Measurements from ENCODE around the gene CCDC27.
"Not testable (repeated sequence)": the region's sequence is repeated elsewhere in the genome, so short reads cannot be mapped to it uniquely, and the experiment has no call there.

Gene CCDC27

GRCh38 chr1:3712573-3713535 is 39.4 kb upstream of the CCDC27 start:
- Mint-ChIP-seq H3K9me3 (no peaks in the 10 kb centered on the region), H3K27ac (no peak overlapping the region), H3K36me3 (ENCODE audit: low read depth) (no peaks in the 10 kb centered on the region), H3K4me3 (no peak overlapping the region), H3K27me3 (ENCODE audit: low read depth) (no peaks in the 10 kb centered on the region), H3K4me1 (ENCODE audit: low read depth) (no peaks in the 10 kb centered on the region)
- no peak for DNase-seq (ENCODE audit: low spot score)

DNA sequence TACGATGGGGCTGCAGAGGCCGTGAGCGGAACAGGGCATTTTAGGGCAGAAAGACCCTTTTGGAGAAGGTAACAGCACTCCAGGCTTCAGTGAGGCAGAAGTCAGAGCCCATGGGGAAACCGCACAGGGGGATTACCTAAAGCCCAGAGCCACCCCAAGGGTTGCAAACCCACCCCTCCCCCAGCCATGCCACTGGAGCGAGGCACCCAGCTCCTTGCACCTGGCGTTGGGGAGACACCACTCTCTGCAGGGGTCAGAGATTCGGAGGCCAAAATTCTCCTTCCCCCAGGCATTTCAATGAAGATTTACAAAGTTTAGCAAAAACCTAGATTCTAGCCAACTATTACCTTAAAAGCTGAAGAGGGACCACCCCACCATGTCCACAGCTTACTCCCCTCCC is 38.4 kb upstream of the CCDC27 start:
- no peaks in the 10 kb centered on the region for H3K4me1 Mint-ChIP-seq (ENCODE audit: low read depth)
- H3K9me3 Mint-ChIP-seq, result no peaks in the 10 kb centered on the region
- no peaks in the 10 kb centered on the region for H3K36me3 Mint-ChIP-seq (ENCODE audit: low read depth)
- no peak overlapping the region for H3K27ac Mint-ChIP-seq
- DNase-seq (ENCODE audit: low spot score), result no peak
- H3K27me3 Mint-ChIP-seq (ENCODE audit: low read depth), result no peaks in the 10 kb centered on the region
- no peak overlapping the region for H3K4me3 Mint-ChIP-seq

GRCh38 chr1:3714284-3714741 is 37.9 kb upstream of the CCDC27 start:
- Mint-ChIP-seq H3K4me3 (no peak overlapping the region), H3K36me3 (ENCODE audit: low read depth) (no peaks in the 10 kb centered on the region), H3K4me1 (ENCODE audit: low read depth) (no peaks in the 10 kb centered on the region), H3K27ac (no peak overlapping the region), H3K9me3 (no peaks in the 10 kb centered on the region), H3K27me3 (ENCODE audit: low read depth) (no peaks in the 10 kb centered on the region)
- no peak for DNase-seq (ENCODE audit: low spot score)

- Mint-ChIP-seq H3K4me1 (ENCODE audit: low read depth) (no peaks in the 10 kb centered on the region), H3K36me3 (ENCODE audit: low read depth) (no peaks in the 10 kb centered on the region)
Observed at GRCh38 chr1:3714814-3715213, 37.4 kb upstream of the CCDC27 start.

DNA sequence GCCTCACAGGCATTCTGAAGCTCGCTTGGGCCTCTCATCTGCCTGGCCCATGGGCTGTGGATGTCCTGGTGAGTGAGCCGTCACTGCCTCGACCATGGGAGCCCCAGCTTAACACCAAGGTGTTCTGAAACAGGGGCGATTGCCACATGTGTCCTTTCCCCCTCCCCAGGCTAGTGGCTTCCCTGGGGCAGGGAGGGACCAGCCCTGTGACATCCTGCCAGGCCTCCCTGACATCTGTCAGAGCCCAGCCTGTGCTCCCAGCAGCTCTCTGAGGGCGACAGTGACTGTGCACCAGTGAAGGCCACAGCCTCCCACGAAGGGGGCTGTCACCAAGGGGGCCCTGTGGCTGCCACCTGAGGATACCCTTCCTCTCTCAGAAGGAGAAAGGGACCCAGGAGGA is 35.9 kb upstream of the CCDC27 start:
- Mint-ChIP-seq H3K4me3 (no peak overlapping the region), H3K36me3 (ENCODE audit: low read depth) (no peaks in the 10 kb centered on the region), H3K27ac (no peak overlapping the region), H3K9me3 (no peaks in the 10 kb centered on the region), H3K4me1 (ENCODE audit: low read depth) (peaks cover 1% of the 10 kb centered on the region), H3K27me3 (ENCODE audit: low read depth) (no peaks in the 10 kb centered on the region)
- no peak for DNase-seq (ENCODE audit: low spot score)

More at GRCh38 chr1:3714814-3715213, 37.4 kb upstream of the CCDC27 start:
- Mint-ChIP-seq H3K4me3 (no peak overlapping the region), H3K9me3 (no peaks in the 10 kb centered on the region), H3K27ac (no peak overlapping the region), H3K27me3 (ENCODE audit: low read depth) (no peaks in the 10 kb centered on the region)
- no peak for DNase-seq (ENCODE audit: low spot score)

GRCh38 chr1:3717041-3717714 is 35.1 kb upstream of the CCDC27 start:
- Mint-ChIP-seq H3K9me3 (no peaks in the 10 kb centered on the region), H3K27me3 (ENCODE audit: low read depth) (no peaks in the 10 kb centered on the region), H3K4me1 (ENCODE audit: low read depth) (peaks cover 1% of the 10 kb centered on the region), H3K4me3 (no peak overlapping the region), H3K27ac (no peak overlapping the region), H3K36me3 (ENCODE audit: low read depth) (no peaks in the 10 kb centered on the region)
- DNase-seq (ENCODE audit: low spot score), result no peak

DNA sequence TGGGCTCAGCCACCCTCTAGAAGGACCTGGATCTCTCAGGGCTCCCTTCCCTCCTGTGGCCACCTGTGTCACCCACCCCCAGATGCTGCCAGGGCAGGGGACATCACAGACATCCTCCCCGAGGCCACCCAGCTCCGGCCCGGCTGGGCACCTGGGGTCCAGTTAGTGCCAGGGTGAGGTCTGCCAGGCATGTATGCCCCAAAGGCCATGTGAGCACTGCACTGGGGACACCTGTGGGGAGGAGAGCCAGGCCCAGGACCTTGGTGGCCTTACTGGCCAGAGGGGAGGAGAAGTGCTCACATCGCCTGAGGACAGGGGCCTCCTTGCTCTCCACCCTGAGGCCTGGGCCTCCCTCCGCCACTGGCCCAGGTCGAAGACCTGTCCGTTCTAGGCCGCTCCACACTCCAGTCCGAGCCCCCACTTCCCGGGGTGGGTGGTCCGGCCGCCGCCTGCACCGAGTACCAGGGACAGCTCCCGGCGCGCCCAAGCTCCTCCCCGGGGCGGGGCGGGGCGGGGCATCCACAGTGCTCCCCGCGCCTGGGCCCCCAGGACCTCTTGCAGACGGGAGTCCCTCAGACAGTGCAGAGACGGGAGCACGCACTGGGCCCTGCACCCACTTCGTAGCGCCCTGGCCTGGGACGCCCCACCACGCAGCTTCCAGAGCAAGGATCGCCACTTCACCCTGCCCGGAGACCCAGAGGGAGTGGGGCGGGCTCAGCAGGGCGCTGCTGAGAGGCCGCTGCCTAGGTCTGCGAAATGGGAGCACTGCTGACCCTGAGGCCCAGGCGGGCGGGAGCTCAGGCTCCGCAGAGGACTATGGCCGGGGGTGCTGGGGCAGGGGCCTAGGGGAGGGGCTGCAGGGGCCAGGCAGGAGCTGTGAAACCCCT is 34.3 kb upstream of the CCDC27 start:
- peak; percentile 13 for DNase-seq (ENCODE audit: low spot score)
- Mint-ChIP-seq H3K27ac (no peak overlapping the region), H3K27me3 (ENCODE audit: low read depth) (no peaks in the 10 kb centered on the region), H3K36me3 (ENCODE audit: low read depth) (no peaks in the 10 kb centered on the region), H3K9me3 (no peaks in the 10 kb centered on the region), H3K4me3 (no peak overlapping the region), H3K4me1 (ENCODE audit: low read depth) (peaks cover 1% of the 10 kb centered on the region)

DNA sequence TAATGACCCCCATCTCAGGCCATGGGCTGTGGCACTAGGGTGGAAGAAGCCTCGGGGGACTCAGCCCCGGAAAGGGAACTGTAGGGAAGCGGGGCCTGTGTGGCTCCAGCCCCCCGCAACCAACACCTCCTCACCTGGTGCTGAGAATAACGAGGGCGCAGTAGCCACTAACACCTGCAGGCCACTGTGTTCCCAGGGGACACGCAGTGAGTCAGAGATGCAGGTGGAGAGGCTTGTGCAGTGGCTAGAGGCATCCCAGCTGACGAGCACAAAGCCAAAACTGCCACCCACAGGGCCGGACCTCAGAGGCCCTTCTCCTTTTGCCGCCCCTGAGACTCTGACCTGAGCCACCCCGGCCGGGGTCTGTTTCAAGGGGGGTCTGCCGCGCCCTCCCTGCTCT is 33.5 kb upstream of the CCDC27 start:
- Mint-ChIP-seq H3K4me1 (ENCODE audit: low read depth) (peaks cover 1% of the 10 kb centered on the region), H3K36me3 (ENCODE audit: low read depth) (no peaks in the 10 kb centered on the region), H3K27ac (no peak overlapping the region), H3K27me3 (ENCODE audit: low read depth) (no peaks in the 10 kb centered on the region), H3K9me3 (no peaks in the 10 kb centered on the region), H3K4me3 (no peak overlapping the region)
- DNase-seq (ENCODE audit: low spot score), result no peak

DNA sequence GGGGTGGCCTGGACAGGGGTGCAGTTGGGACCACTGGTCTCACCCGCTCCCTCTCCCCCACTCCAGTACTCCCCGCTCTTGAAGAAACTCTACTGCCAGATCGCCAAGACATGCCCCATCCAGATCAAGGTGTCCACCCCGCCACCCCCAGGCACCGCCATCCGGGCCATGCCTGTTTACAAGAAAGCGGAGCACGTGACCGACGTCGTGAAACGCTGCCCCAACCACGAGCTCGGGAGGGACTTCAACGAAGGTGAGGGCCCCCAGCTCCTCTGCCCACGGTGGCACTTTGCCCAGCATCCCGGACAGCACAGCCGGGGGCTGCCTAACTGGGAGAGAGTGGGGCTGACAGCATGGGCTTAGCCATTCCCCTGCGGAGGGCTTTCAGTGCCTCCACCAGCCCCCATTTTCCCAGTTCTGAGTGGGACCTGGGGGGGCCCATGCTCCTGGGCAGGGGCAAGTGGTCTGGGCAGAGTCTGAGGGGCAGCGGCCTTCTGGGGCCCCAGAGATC is 30.2 kb upstream of the CCDC27 start:
- Mint-ChIP-seq H3K4me3 (no peak overlapping the region), H3K27ac (no peak overlapping the region), H3K27me3 (ENCODE audit: low read depth) (no peaks in the 10 kb centered on the region), H3K36me3 (ENCODE audit: low read depth) (no peaks in the 10 kb centered on the region), H3K9me3 (no peaks in the 10 kb centered on the region), H3K4me1 (ENCODE audit: low read depth) (peaks cover 3% of the 10 kb centered on the region)
- DNase-seq (ENCODE audit: low spot score), result no peak

DNA sequence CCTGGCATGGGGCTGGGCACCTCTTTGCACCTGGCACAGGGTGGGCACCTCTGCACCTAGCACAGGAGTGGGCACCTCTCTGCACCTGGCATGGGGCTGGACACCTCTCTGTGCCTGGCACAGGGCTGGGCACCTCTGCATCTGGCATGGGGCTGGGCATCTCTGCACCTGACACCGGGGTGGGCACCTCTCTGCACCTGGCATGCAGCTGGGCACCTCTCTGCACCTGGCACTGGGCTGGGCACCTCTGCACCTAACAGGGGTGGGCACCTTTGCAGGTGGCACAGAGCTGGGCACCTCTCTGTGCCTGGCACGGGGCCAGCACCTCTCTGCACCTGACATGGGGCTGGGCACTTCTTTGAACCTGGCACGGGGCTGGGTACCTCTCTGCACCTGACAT is 29.4 kb upstream of the CCDC27 start:
- Mint-ChIP-seq H3K4me3 (no peak overlapping the region), H3K27ac (no peak overlapping the region), H3K4me1 (ENCODE audit: low read depth) (peaks cover 3% of the 10 kb centered on the region)

GRCh38 chr1:3724416-3725030 is 27.7 kb upstream of the CCDC27 start:
- not testable (repeated sequence) for H3K4me1 Mint-ChIP-seq (ENCODE audit: low read depth); H3K36me3 Mint-ChIP-seq (ENCODE audit: low read depth)

More for the DNA sequence above, 29.4 kb upstream of the CCDC27 start:
- DNase-seq (ENCODE audit: low spot score), result no peak
- Mint-ChIP-seq H3K36me3 (ENCODE audit: low read depth) (no peaks in the 10 kb centered on the region), H3K27me3 (ENCODE audit: low read depth) (no peaks in the 10 kb centered on the region), H3K9me3 (no peaks in the 10 kb centered on the region)

GRCh38 chr1:3725366-3725765 is 26.9 kb upstream of the CCDC27 start:
- H3K27me3 Mint-ChIP-seq (ENCODE audit: low read depth), result no peaks in the 10 kb centered on the region
- H3K36me3 Mint-ChIP-seq (ENCODE audit: low read depth), result no peaks in the 10 kb centered on the region
- no peaks in the 10 kb centered on the region for H3K9me3 Mint-ChIP-seq
- no peak overlapping the region for H3K27ac Mint-ChIP-seq
- peaks cover 3% of the 10 kb centered on the region for H3K4me1 Mint-ChIP-seq (ENCODE audit: low read depth)
- no peak overlapping the region for H3K4me3 Mint-ChIP-seq
- DNase-seq (ENCODE audit: low spot score), result no peak

More at GRCh38 chr1:3724416-3725030, 27.7 kb upstream of the CCDC27 start:
- peak overlapping the region; percentile 41 for H3K27ac Mint-ChIP-seq
- not testable (repeated sequence) for H3K27me3 Mint-ChIP-seq (ENCODE audit: low read depth); H3K4me3 Mint-ChIP-seq; H3K9me3 Mint-ChIP-seq
- DNase-seq (ENCODE audit: low spot score), result peak; percentile 60

All from T-helper 2 cell treated with Interferon-gamma antibody and Interleukin-4, amounts not matched to agents 5 μg/mL and 100 μg/mL, for 36 hours (primary cell).